ENCODE results near the gene DTNBP1. TPM values are rescaled to one million over a fixed set of nuclear protein-coding genes. Genes with fewer than 3 reads are reported as not detected.

DTNBP1 gene
- total RNA-seq, 1 donor from 2014 or later, result 11.0 TPM

DNA sequence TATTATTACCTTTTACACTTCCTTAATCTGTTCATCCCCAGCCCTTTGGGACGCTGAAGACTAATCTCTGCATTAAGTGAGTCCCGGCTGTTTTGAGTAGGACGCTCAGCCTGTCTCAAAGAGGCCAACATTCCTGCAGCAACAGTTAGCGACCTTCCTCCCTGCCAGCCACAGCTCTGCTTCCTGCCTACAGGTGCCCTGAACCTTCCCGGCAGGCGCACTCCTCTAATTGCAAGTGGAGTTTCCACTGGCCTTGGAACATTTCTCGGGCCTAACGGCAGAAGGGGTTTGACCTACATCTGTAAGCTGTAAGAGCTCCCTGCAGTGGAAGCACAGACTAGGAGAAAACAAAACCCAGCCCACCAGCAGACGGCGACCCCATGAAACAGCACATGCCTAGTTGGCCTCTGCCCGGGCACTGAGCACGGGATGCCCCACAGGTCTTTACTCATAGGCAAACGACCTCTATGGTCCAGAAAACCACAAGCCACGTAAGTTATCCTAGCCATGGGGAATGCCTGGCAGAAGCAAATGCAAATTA, 137.9 kb downstream of the DTNBP1 start:
- TF ChIP-seq, protein P1, sequence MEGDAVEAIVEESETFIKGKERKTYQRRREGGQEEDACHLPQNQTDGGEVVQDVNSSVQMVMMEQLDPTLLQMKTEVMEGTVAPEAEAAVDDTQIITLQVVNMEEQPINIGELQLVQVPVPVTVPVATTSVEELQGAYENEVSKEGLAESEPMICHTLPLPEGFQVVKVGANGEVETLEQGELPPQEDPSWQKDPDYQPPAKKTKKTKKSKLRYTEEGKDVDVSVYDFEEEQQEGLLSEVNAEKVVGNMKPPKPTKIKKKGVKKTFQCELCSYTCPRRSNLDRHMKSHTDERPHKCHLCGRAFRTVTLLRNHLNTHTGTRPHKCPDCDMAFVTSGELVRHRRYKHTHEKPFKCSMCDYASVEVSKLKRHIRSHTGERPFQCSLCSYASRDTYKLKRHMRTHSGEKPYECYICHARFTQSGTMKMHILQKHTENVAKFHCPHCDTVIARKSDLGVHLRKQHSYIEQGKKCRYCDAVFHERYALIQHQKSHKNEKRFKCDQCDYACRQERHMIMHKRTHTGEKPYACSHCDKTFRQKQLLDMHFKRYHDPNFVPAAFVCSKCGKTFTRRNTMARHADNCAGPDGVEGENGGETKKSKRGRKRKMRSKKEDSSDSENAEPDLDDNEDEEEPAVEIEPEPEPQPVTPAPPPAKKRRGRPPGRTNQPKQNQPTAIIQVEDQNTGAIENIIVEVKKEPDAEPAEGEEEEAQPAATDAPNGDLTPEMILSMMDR (IDR thresholded peaks at IDR 0.05; ENCODE audit: insufficient read depth, low read length, poor library complexity, severe bottlenecking), result no peak
- Histone ChIP-seq H3K4me3 (ENCODE audit: low read depth, low read length) (no peak overlapping the region), H3K27me3 (ENCODE audit: control insufficient read depth, insufficient read depth, low read length) (no peaks in the 10 kb centered on the region), H3K36me3 (ENCODE audit: control insufficient read depth, insufficient read depth, low read length) (no peaks in the 10 kb centered on the region)
- DNase-seq (ENCODE audit: low read depth), result no peak

- Histone ChIP-seq H3K4me3 (ENCODE audit: low read depth, low read length) (no peak overlapping the region), H3K27me3 (ENCODE audit: control insufficient read depth, insufficient read depth, low read length) (no peaks in the 10 kb centered on the region), H3K36me3 (ENCODE audit: control insufficient read depth, insufficient read depth, low read length) (no peaks in the 10 kb centered on the region)
- DNase-seq (ENCODE audit: low read depth), result no peak
- TF ChIP-seq, protein P1 (IDR thresholded peaks at IDR 0.05; ENCODE audit: insufficient read depth, low read length, poor library complexity, severe bottlenecking), result no peak
Measured at GRCh38 chr6:15523679-15524630, 138.9 kb downstream of the DTNBP1 start.

DNA sequence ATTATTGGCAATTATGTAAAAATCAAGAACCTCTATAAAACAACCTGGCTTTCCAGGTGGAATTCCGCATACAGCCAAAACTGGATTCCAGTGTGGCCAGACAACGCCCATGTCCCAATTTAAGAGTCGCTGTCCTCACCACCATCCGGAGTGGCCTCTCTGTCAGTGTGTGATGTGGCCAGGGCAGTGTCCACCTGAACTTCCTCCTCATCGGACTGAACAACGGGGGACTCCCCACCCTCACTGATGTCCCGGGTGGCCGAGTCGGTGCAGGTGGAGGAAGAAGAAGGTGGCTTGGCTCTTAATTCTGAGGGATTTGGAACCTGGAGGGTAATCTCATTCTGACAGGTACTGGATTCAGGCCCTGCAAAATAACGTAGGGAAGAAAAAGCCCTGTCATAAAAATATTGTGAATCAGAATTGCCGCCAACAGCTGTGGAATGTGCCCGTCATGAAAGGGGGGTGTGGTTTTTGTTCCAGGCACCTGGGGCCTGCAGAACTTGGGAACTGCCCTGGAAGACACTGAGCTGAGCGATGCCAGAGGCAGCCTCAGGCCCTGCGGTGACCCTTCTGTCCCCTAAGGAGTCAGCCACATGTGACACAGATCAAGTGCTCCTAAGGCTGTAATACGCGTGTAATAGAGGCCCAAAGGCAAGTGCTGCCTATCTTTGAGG, 139.8 kb downstream of the DTNBP1 start:
- H3K4me3 ChIP-seq (ENCODE audit: low read depth, low read length), result no peak overlapping the region
- TF ChIP-seq, protein P1 (IDR thresholded peaks at IDR 0.05; ENCODE audit: insufficient read depth, low read length, poor library complexity, severe bottlenecking), result no peak
- H3K36me3 ChIP-seq (ENCODE audit: control insufficient read depth, insufficient read depth, low read length), result no peaks in the 10 kb centered on the region
- H3K27me3 ChIP-seq (ENCODE audit: control insufficient read depth, insufficient read depth, low read length), result no peaks in the 10 kb centered on the region
- no peak for DNase-seq (ENCODE audit: low read depth)

DNA sequence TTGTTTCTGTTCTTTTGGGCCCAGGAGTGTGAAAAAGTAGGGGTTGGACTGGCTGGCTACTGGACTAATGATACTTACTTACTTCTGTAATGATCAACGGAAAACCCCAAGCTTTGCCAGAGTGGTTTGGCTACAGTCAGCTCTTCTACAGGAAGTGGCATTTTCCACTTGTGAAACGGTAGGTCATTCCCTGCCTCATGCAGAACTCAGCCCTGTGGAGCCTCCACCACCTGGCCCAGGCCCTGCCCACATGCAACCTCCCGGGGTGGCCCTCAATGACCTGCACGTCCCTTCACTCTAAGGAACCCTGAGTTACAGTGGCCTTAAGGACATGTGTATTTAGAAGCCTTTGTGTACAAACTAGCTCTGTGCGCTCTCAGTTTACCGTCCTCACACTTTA, 140.4 kb downstream of the DTNBP1 start:
- no peak for DNase-seq (ENCODE audit: low read depth)
- Histone ChIP-seq H3K4me3 (ENCODE audit: low read depth, low read length) (no peak overlapping the region), H3K27me3 (ENCODE audit: control insufficient read depth, insufficient read depth, low read length) (no peaks in the 10 kb centered on the region), H3K36me3 (ENCODE audit: control insufficient read depth, insufficient read depth, low read length) (no peaks in the 10 kb centered on the region)
- TF ChIP-seq, protein P1 (IDR thresholded peaks at IDR 0.05; ENCODE audit: insufficient read depth, low read length, poor library complexity, severe bottlenecking), result no peak

DNA sequence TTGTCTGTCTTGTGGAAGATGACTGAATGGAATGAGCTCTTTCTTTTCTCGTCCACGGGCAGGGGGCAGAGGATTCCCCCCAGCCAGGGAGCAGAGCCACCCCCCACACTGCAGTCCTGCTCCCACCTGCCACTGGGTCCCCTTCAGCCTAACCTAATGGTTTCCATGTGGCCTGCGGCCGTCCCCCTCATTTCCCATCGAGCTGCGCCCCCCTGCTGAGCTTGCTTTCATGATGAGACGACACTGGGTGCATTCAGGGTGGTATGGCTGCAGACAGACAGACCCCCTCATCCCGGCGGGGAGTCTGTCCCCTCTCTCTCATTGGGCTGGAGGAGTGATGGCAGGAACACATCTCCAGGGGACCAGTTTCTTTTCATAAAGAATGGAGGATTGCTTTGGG, 140.8 kb downstream of the DTNBP1 start:
- no peak overlapping the region for H3K4me3 ChIP-seq (ENCODE audit: low read depth, low read length)
- no peaks in the 10 kb centered on the region for H3K36me3 ChIP-seq (ENCODE audit: control insufficient read depth, insufficient read depth, low read length)
- no peaks in the 10 kb centered on the region for H3K27me3 ChIP-seq (ENCODE audit: control insufficient read depth, insufficient read depth, low read length)
- DNase-seq (ENCODE audit: low read depth), result no peak
- TF ChIP-seq, protein P1 (IDR thresholded peaks at IDR 0.05; ENCODE audit: insufficient read depth, low read length, poor library complexity, severe bottlenecking), result no peak

Measured in kidney epithelial cell (primary cell).